OCI-LY7 (cell line): ENCODE measurements around the gene CREB5. TPM values are rescaled to one million over a fixed set of nuclear protein-coding genes. Genes with fewer than 3 reads are reported as not detected.

Experiments
- BruUV-seq: library from RNA; stranded (reverse); fragments of 400-500 nt; replicated peaks from 2 replicates; lab custom pipeline; 2021; lab: Mats Ljungman, UMichigan
- CTCF ChIA-PET: fragments of 300-600 bp; sonication (Branson Sonifier 250); formaldehyde crosslinking; loops from one replicate; lab custom pipeline; 2022; ENCODE audit warnings: antibody characterized with exemption; ENCODE audit not compliant: unreplicated experiment; lab: Charles Lee
- POLR2A ChIA-PET: fragments of 300-600 bp; sonication (Branson Sonifier 250); formaldehyde crosslinking; loops from one replicate; lab custom pipeline; 2022; ENCODE audit warnings: antibody characterized with exemption; lab: Charles Lee
- DNase-seq: peaks from one replicate; pipeline ENCODE4 v3.0.0-alpha.2; 2015; ENCODE audit warnings: low spot score
- H2AFZ ChIP-seq: fragments of 200-600 bp; sonication (generic), shearing (Covaris generic); 2 replicates; pipeline ENCODE4 v1.6.1; 2014; ENCODE audit warnings: mild to moderate bottlenecking, antibody characterized with exemption, low read length, moderate library complexity
- H3K27ac ChIP-seq: fragments of 200-600 bp; sonication (generic); 2 replicates; pipeline ENCODE4 v1.5.1; 2014; ENCODE audit warnings: mixed run types, low read depth, mild to moderate bottlenecking, moderate library complexity, low read length, inconsistent platforms; ENCODE audit not compliant: poor library complexity, severe bottlenecking
- H3K36me3 ChIP-seq: fragments of 200-600 bp; sonication (generic); 2 replicates; pipeline ENCODE4 v1.6.1; 2014; ENCODE audit warnings: mild to moderate bottlenecking, antibody characterized with exemption, low read length, moderate library complexity, mixed read lengths; ENCODE audit not compliant: insufficient read depth
- H3K4me1 ChIP-seq: fragments of 200-600 bp; sonication (generic); 2 replicates; pipeline ENCODE4 v1.5.1; 2014; ENCODE audit warnings: mild to moderate bottlenecking, low read length; ENCODE audit not compliant: insufficient read depth, poor library complexity, severe bottlenecking
- H3K4me2 ChIP-seq: fragments of 200-600 bp; sonication (generic); 2 replicates; pipeline ENCODE4 v1.6.1; 2014; ENCODE audit warnings: mild to moderate bottlenecking, low read length
- H3K4me3 ChIP-seq: fragments of 200-600 bp; sonication (generic); 2 replicates; pipeline ENCODE4 v1.5.1; 2014; ENCODE audit warnings: mild to moderate bottlenecking, low read depth, low read length; ENCODE audit not compliant: poor library complexity, severe bottlenecking
- H3K79me2 ChIP-seq: fragments of 200-600 bp; sonication (generic); 2 replicates; pipeline ENCODE4 v1.6.1; 2016; ENCODE audit warnings: low read depth, mild to moderate bottlenecking, low read length, moderate library complexity, mixed read lengths; ENCODE audit not compliant: insufficient read depth
- H3K9me2 ChIP-seq: fragments of 200-600 bp; sonication (generic); 2 replicates; pipeline ENCODE4 v1.6.1; 2016; ENCODE audit warnings: mild to moderate bottlenecking, low read length, mixed read lengths; ENCODE audit not compliant: insufficient read depth
- H3K9me3 ChIP-seq: fragments of 200-600 bp; sonication (generic); 2 replicates; pipeline ENCODE4 v1.6.1; 2014; ENCODE audit warnings: mild to moderate bottlenecking, mixed run types, low read length, mixed read lengths
- H4K20me1 ChIP-seq: fragments of 200-600 bp; sonication (generic); 2 replicates; pipeline ENCODE4 v1.6.1; 2014; ENCODE audit warnings: mild to moderate bottlenecking, antibody characterized with exemption, low read length, moderate library complexity, mixed read lengths; ENCODE audit not compliant: insufficient read depth
- EZH2phosphoT487 ChIP-seq: fragments of 200-600 bp; sonication (generic); IDR thresholded peaks from 2 replicates; pipeline ENCODE4 v1.6.1; 2018; ENCODE audit warnings: low read depth, borderline replicate concordance, mild to moderate bottlenecking, mixed run types, antibody characterized with exemption, low read length, moderate library complexity, mixed read lengths
- intact Hi-C: fragments of 100-400 bp; cut with micrococcal nuclease; formaldehyde crosslinking; loops from one replicate; pipeline ENCODE4 v1.10.0; 2022; ENCODE audit not compliant: unreplicated experiment
- total RNA-seq, 2 experiments: library from RNA; depleted of rRNA in 1 of 2; stranded (reverse); fragments of >200 nt in 1 of 2; shearing (Covaris generic) in 1 of 2; gene quantifications; 2 replicates each; pipeline ENCODE4 v1.2.3, GENCODE V29; 2014 to 2022
- TF ChIP-seq, protein P1 (sequence below): fragments of 200-600 bp; sonication (generic); conservative IDR thresholded peaks from 2 replicates; pipeline ENCODE4 v1.5.1; 2014; ENCODE audit warnings: mild to moderate bottlenecking, antibody characterized with exemption, low read length, moderate library complexity, mixed read lengths

The CREB5 gene
- total RNA-seq, 2 experiments from 2014 or later = 2.0 to 13.3 TPM

GRCh38 chr7:28800150-28800549, 387.8 kb downstream of the CREB5 start:
- POLR2A ChIA-PET = interaction anchor here (0.6 to 0.7 kb wide), 2 partner anchors 152 to 368 kb away, joined by 3 to 7 read pairs; no protein-coding TSS in a partner anchor
- Histone ChIP-seq H4K20me1 (no peaks in the 10 kb centered on the region), H3K36me3 (no peaks in the 10 kb centered on the region), H3K9me3 (no peaks in the 10 kb centered on the region), H3K4me3 (no peak overlapping the region), H2AFZ (no peak overlapping the region), H3K79me2 (no peaks in the 10 kb centered on the region), H3K4me2 (no peak overlapping the region), H3K27ac (no peak overlapping the region), H3K4me1 (no peaks in the 10 kb centered on the region), H3K9me2 (no peaks in the 10 kb centered on the region)
- BruUV-seq = no TSS peak
- no peak for TF ChIP-seq EZH2phosphoT487
- TF ChIP-seq, protein P1, sequence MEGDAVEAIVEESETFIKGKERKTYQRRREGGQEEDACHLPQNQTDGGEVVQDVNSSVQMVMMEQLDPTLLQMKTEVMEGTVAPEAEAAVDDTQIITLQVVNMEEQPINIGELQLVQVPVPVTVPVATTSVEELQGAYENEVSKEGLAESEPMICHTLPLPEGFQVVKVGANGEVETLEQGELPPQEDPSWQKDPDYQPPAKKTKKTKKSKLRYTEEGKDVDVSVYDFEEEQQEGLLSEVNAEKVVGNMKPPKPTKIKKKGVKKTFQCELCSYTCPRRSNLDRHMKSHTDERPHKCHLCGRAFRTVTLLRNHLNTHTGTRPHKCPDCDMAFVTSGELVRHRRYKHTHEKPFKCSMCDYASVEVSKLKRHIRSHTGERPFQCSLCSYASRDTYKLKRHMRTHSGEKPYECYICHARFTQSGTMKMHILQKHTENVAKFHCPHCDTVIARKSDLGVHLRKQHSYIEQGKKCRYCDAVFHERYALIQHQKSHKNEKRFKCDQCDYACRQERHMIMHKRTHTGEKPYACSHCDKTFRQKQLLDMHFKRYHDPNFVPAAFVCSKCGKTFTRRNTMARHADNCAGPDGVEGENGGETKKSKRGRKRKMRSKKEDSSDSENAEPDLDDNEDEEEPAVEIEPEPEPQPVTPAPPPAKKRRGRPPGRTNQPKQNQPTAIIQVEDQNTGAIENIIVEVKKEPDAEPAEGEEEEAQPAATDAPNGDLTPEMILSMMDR = no peak
- DNase-seq = no peak
- CTCF ChIA-PET = no interaction called here
- intact Hi-C loops = no loop called here

DNA sequence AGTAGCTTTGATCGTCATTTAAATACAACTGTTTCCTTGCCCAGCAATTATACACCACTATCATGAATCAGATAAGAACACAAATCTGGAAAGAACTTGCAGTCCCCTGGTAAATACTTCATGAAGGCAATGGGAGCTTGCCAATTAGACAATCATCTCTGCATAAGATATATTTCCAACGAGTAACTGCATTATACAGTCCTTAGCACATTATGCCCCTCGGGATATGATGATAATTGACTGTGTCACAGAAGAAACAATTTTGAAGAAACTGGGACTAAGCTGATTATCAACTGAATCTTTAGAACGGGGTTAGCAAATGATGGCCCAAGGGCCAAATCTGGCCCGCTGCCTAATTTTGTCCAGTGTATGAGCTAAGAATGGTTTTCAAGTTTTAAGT, 390.1 kb downstream of the CREB5 start:
- Histone ChIP-seq H3K4me1 (no peaks in the 10 kb centered on the region), H3K9me2 (no peaks in the 10 kb centered on the region), H2AFZ (no peak overlapping the region), H3K4me3 (no peak overlapping the region), H3K27ac (no peak overlapping the region), H3K4me2 (no peak overlapping the region), H3K36me3 (no peaks in the 10 kb centered on the region), H3K79me2 (no peaks in the 10 kb centered on the region), H4K20me1 (no peaks in the 10 kb centered on the region), H3K9me3 (no peaks in the 10 kb centered on the region)
- CTCF ChIA-PET = no interaction called here
- POLR2A ChIA-PET = interaction anchor here (0.6 to 1.6 kb wide), 2 partner anchors 10 to 305 kb away, joined by 3 to 5 read pairs; no protein-coding TSS in a partner anchor
- TF ChIP-seq, protein P1 = no peak
- no peak for TF ChIP-seq EZH2phosphoT487
- BruUV-seq = no TSS peak
- DNase-seq = no peak
- intact Hi-C loops = no loop called here

DNA sequence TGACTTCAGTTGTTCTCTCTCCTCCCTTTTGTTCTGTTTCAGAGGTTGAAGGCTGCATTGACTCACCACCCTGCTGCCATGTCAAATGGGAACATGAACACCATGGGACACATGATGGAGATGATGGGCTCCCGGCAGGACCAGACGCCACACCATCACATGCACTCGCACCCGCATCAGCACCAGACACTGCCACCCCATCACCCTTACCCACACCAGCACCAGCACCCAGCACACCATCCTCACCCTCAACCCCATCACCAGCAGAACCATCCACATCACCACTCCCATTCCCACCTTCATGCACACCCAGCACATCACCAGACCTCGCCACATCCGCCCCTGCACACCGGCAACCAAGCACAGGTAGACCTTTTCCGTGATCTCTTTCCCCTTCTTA, 391.8 kb downstream of the CREB5 start:
- TF ChIP-seq EZH2phosphoT487 = no peak
- TF ChIP-seq, protein P1 = no peak
- no peak for DNase-seq
- H4K20me1 ChIP-seq = no peaks in the 10 kb centered on the region
- H3K27ac ChIP-seq = no peak overlapping the region
- H3K36me3 ChIP-seq = no peaks in the 10 kb centered on the region
- intact Hi-C loops = no loop called here
- no peak overlapping the region for H3K4me2 ChIP-seq
- peaks cover 5% of the 10 kb centered on the region for H3K4me1 ChIP-seq
- CTCF ChIA-PET = no interaction called here
- H2AFZ ChIP-seq = no peak overlapping the region
- no TSS peak for BruUV-seq
- no peaks in the 10 kb centered on the region for H3K9me3 ChIP-seq
- no peaks in the 10 kb centered on the region for H3K79me2 ChIP-seq
- no peaks in the 10 kb centered on the region for H3K9me2 ChIP-seq
- H3K4me3 ChIP-seq = no peak overlapping the region
- POLR2A ChIA-PET = no interaction called here
